GM12873 (cell line): ENCODE data around the gene NT5M.

Experiments
- CTCF ChIP-seq: IDR thresholded peaks from 2 replicates; pipeline ENCODE4 v1.5.1; 2012; ENCODE audit warnings: low read depth, mild to moderate bottlenecking, moderate library complexity, low read length, control low read depth; ENCODE audit not compliant: insufficient read depth; ENCODE audit errors: missing control alignments

NT5M gene

GRCh38 chr17:17356149-17356930 is 53.2 kb downstream of the NT5M start:
- peak; percentile 100 for TF ChIP-seq CTCF

GRCh38 chr17:17356931-17357270 is 53.7 kb downstream of the NT5M start:
- TF ChIP-seq CTCF: no peak

- no peak for TF ChIP-seq CTCF
These were observed 55.0 kb downstream of the NT5M start for GRCh38 chr17:17358060-17358751.

GRCh38 chr17:17358866-17359265 is 55.7 kb downstream of the NT5M start:
- TF ChIP-seq CTCF: no peak

GRCh38 chr17:17359271-17359670 is 56.1 kb downstream of the NT5M start:
- TF ChIP-seq CTCF: no peak

- TF ChIP-seq CTCF: no peak
These were observed 57.0 kb downstream of the NT5M start for GRCh38 chr17:17360087-17360730.

- TF ChIP-seq CTCF: no peak
These were observed 58.3 kb downstream of the NT5M start for GRCh38 chr17:17361543-17361866.
